HG03280 (cell line): Measurements from ENCODE around the gene TTC17.
"Not testable (repeated sequence)": the region's sequence is repeated elsewhere in the genome, so short reads cannot be mapped to it uniquely, and the experiment has no call there.

Experiments used
- ATAC-seq: cut with Tn5 transposase; IDR thresholded peaks from one replicate; pipeline ENCODE4 v1.9.1; 2021; ENCODE audit warnings: mild to moderate bottlenecking, moderate library complexity; ENCODE audit not compliant: unreplicated experiment

TTC17 gene

DNA sequence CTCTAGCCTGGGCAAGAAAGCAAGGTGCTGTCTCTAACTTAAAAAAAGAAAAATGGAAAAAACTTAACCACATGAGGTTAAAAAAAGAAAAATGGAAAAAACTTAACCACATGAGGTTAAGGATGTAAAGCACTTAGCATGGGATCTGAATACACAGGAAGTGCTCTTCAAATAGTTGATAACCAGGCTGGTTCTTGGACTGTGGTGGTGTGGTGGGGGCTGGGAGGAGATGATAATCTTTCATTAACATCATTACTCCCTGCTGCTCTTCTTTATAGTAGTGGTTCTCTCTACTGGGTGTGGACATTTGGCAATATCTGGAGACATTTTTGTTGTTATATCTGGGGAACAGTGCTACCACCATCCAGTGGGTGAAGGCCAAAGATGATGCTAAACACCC is 88.4 kb downstream of the TTC17 start:
- ATAC-seq = no peak

DNA sequence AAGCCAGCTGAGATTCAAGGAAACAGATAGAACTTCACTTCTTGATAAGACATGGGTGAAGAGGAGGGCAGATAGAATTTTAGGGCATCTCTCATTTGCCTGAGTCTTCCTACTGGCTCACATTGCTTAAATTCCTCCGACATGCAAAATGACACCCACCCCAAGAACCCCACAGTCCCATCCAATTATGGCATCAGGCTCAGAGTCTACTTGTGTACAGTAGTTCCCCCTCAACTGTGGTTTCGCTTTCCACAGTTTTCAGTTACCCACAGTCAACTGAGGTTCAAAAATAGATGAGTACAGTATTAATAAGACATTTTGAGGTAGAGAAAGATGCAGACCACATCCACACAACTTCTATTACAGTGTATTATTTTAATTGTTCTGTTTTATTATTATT is 99.8 kb downstream of the TTC17 start:
- no peak for ATAC-seq

DNA sequence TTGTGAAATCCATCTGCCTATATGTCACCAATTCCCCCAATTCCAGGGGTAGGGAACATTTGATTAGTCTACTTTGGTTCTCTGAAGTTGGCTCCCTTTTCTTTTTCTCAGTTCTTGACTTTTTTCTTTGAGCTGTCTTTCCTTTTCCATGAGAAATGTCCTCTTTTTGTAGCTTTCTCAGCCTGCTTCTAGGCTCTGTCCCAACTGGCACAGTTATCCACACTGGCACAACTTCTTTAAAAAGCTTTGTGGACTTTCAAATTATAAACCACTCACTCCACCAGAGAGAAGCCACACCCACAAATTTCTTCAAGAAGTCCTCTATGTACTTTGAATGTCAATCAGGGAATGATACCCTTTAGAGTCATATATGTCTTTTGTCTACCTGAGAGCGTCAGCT is 100.5 kb downstream of the TTC17 start:
- no peak for ATAC-seq

DNA sequence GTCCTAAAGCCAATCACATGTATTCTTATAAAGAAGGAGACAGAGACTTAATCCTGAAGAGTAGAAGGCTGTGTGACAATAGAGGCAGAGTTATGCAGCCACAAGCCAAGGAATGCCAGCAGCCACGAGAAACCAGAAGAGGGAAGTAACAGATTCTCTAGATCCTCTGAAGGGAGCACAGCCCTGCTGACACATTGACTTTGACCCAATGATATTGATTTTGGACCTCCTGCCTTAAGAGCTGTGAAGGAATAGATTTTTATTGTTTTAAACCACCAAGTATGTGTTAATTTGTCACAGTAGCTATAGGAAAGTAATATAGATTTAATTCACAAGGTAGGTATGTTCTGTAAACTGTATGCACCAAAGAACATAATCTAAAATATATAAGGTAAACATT is 103.6 kb downstream of the TTC17 start:
- ATAC-seq = no peak

DNA sequence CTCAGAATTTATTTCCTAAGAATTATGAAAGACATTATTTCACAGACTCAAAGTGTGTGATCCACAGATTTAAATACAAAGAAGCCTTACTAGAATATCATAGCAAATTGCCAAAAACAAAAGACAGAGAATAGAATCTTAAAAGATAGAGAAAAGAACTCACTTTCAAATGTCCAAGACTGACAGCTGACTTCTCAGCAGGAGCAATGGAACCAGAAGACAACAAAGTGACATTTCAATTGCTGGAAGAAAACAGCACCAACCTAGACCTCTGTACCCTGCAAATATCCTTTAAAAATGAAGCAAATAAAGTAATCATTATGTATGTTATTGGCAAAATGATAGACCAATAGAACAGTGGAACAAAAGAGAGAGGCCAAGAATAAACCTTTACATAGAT is 109.2 kb downstream of the TTC17 start:
- ATAC-seq = no peak

DNA sequence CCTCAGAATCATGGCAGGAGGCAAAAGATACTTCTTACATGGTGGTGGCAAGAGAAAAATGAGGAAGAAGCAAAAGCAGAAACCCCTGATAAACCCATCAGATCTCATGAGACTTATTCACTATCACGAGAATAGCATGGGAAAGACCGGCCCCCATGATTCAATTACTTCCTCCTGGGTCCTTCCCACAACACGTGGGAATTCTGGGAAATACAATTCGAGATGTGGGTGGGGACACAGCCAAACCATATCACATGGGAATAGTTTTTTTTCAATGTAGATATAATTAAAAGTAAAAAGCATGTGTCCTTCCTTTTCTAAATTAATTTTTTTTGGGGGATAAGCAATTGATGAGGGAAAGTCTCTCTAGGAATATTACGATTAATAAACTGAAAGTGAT is 118.8 kb downstream of the TTC17 start:
- ATAC-seq = not testable (repeated sequence)

DNA sequence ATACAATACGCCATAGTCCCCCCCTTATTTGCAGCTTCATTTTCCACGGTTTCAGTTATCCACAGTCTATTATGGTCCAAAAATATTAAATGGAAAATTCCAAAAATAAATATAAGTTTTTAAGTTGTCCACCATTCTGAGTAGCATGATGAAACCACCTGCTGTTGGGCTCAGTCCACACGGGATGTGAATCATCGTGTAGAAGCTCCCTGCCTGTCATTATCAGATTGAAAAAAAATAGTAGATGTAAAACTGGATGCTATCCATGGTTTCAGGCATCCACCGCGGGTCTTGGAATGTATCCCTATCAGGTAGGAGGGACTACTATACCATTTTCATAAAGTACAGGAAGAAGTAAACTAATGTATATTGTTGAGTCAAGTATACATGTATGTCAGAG is 127.4 kb downstream of the TTC17 start:
- no peak for ATAC-seq

DNA sequence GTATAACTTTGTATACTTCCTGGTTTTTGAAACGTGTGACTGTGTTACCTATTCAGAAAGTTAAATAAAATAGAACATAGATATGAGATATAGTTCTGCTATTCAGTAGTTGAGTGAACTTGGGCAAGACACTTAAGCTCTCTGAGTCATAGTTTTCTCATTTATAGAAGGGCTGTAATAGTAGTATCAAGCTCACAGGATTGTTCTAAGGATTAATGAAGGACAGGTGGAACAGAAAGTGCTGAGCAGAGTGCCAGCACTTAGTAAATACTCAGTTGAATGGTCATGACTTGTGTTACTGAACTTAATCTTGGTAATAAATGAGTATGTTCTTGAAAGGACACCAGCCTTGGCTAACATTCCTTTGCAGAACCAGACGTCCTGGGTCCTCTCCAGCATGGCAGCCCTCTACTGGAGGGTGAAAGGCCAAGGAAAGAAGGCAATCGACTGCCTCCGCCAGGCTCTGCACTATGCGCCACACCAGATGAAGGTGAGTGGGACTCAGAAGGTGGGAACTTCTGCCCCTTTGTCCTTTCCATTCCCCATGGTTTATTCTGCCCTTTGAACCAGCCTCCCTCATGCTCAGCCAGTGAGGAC is 131.2 kb downstream of the TTC17 start:
- ATAC-seq = no peak

DNA sequence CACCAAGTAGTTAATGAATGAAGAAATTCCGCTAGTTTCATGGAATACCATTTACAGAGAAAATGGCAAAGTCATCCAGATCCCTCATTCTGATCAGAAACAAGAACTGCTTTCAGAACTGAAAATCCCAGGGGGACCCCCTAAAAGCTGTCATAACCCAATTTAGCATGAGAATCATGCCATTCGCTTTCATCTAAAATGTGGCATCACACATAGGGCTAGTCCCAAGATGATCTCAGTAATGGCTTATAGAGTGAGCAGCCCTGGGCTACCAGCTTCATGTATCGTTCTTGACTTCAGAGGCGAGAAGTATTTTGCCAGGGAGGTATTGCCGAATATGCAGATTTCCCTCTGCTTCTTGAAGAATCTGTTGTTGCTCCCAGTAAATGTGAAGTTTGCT is 134.0 kb downstream of the TTC17 start:
- no peak for ATAC-seq

DNA sequence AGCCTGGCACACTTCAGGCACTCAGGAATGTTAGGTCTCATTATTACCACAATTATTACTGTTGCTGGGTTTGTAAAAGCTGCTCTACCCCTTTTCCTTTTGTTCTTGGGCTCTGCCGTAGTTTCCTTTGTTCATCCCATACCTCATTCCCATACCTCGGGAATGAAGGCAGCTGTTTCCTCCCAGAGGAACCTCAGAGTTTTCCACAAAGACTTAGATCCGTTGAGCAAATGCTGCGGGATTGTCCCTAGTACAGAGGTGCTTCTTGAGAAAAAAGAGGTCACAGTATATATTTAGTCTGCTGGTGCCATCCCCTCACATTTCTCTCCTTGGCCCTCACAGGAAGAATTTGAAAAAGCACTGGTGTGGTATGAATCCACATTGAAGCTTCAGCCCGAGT is 134.7 kb downstream of the TTC17 start:
- no peak for ATAC-seq

DNA sequence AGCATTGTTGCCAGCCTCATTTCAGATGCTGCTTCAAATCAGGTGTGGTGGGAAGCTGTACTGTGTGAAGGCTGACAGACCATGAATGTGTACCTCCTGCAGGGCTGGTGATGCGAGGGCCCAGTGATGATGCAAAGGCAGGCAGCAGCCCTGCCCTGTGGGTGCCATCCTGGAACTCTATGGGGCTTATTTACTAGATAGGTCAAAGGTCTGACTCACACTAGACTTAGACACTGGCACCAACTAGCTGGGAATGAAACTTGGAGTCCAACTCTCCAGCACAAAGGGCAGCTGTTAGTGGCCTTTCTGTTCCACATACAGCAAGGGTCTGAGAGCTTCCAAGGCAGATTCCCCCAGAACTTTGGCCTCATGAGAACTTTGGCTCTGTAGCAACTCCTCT is 138.4 kb downstream of the TTC17 start:
- ATAC-seq = no peak

DNA sequence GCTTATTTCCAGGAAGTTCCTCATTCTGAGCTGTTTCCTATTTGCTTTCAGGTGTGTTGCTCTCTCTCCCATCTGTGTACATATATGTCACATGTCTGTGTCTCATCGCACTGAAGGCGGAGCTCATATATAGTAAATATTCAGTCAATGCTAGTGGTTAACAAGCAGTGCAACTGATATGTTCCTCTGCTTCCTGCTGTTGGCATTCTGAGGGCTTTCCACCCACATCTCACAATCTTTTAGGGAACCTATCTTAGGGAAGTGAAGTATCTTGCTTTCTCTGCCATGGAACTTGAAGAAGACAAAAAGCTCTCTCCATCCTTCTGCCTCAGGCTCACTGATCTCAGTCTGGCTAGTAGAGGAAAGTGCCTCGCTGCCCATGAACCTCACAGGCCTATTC is 139.8 kb downstream of the TTC17 start:
- ATAC-seq = no peak

DNA sequence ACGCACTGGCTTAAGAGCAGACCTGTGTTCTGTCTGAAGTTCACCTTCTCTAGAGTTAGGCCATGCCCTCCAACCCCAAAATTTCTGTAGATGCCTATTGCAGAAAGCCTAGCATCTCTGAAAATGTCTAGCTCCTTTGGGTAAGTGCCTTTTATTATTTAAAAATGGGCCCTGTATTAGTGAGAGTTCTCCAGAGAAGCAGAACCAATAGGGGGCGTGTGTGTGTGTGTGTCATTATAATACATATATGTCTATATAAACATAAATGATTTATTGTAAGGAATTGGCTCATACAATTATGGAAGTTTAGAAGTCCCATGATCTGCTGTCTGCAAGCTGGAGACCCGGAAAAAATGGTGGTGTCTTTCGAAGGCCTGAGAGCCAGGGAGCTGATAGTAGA is 144.7 kb downstream of the TTC17 start:
- ATAC-seq = no peak

DNA sequence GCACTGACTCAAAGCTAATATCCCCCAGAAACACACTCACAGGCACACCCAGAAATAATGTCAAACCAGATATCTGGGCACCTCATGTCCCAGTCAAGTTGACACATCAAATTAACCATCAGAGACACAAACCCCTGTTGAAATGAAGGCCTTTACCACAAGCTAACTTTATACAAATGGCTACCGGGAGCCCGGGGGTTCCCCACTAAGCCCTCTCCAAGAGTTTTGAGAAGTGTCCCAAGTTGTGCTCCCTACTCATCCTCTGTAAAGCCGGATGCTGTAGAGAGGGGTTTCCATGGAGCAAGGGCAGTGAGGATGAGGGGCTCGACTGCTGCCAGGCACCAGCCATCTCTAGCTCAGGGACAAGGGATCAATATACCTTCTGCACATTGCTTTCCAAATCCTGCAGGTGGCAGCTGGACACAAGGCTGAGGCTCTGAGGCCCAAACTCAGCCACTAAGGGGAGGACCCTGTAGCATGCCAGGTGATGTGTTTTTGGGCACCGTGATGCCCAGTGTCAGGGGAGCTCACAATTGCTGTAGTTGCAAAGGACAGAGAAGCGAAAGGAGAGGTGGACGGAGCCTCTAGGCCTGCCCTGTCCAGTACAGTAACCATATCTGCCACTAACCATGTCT is 145.7 kb downstream of the TTC17 start:
- no peak for ATAC-seq

DNA sequence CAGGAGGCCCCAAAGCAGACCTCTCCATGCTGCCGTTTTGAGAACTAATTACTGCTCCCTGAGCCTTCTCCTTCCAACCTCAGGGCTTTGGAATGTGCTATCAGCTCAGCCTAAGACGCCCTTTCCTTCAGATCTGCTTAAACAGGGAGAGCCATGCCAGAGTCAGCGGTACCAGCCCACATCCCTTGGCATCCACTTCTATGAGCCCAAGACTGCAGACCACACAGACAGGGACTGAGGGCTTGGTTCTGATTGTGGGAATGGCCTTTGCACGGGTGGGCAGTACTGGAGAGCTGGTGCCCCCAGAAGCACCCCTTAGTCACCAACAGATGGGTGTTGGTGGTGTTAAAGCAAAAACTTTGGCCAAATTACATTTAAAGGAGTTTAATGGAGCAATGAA is 146.5 kb downstream of the TTC17 start:
- no peak for ATAC-seq

DNA sequence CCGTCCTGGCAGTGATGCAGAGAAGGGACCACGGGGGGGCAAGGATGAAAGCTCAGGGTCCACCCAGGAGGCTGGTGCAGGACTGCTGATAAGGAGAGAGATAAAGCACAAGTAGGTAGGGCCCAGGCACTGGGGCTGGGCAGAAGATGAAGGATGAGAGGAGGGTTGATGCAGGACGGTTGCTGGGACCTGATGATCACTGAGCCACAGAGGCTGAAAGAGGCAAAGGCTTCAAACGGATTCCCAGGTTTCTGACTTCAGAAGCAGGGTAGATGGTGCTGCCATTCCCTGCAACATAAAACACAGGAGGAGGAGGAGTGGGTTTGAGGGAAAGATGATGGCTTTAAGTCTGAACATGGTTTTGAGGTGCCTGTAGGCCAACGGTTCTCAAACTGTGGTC is 148.5 kb downstream of the TTC17 start:
- no peak for ATAC-seq

DNA sequence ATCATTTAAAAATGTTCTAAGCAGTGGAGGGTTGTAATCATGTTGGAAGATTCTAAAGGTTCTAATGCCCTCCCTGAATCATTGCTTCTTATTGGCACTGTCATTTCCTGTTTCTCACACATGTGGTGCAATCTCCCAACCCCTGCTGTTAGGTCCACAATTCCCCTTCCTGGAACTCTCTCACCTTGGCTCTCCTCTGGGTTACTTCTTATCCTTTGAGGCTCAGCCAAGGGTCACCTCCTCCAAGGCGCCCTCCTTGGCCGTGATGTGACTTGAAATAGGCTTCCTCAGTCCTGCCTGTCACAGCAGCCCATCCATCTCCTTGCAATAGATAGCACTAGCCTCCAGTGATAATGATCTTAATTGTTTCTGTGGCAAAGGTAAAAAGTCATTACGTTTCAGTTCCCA is 149.8 kb downstream of the TTC17 start:
- no peak for ATAC-seq

DNA sequence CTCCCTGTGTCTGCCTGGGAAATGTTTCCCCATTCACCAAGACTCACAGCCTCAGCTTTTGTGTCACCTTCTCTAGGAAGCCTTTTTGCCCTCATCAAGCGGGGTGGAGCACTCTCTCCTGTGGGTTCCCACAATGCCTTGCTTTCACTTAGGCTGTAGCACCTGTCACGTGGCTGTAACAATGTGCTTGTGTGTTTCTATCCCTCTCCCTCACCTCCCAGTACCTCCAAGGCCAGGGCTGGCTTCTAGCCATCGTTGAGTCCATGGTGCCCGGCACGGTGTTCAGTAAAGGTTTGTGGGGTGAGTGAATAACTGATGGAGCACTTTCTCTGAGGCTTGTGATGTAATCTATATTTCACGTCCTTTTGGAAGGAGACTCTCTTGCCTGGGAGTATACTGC is 153.2 kb downstream of the TTC17 start:
- ATAC-seq = no peak

DNA sequence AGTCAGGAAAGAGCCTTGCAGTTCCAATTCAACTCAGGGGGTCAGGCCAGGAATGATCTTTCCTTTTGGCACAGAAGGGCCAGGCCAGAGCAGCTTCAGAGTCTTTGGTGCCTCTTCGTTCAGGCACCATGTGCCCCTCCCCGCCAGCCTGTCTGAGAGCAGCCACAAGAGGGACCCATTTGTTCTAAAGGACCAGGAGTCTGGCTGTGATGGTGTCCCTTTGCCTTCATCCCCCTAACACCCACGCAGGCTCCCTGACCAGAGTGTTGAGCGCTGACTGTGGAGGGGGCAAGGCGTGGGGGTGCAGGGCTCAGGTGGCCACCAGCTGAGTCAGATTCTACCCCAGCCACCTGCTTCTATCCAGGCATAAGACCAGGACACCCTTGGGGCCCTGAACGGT is 156.4 kb downstream of the TTC17 start:
- no peak for ATAC-seq

DNA sequence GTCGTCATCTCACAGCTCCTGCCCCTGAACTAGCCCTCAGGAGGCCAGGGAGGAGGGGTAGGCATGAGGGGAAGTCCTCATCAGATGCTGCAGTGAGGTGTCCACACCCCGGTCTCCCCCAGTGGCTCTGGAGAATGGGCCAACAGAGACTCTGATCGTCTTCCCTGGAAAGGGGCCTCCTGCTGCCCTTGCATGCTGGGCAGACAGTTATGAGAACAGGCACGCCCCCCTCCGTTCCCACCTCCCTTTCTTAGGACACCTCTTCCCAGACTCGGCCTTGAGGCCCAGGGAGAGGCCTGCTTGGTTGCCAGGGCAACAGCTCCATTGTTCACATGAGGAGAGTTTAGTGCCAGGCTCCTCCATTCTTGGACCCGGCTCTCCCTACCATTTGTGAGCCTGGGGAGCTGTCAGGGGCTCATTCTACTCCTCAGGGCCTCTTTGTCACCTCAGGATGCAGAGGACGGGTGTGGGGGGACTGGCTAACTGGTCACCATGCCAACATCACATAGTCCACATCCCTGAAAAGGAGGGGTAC is 157.7 kb downstream of the TTC17 start:
- ATAC-seq = no peak

DNA sequence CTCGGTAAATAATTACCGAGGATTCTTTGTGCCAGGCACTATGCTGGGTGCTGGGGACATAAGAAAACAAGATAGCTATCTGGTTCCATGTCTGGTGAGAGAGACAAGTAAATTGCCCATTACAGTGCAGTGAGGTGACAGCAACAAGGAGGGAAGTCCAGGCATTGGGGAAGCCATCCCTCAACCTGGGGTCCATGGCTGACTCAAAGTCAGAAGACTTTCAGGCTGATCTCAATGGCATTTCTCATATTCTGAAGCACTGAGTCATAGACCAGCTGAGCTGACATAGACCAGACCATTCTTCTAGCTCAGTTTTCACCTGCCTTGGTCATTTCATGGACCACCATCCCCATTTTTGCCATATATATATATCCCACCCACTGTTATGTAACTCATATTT is 158.8 kb downstream of the TTC17 start:
- ATAC-seq = no peak

DNA sequence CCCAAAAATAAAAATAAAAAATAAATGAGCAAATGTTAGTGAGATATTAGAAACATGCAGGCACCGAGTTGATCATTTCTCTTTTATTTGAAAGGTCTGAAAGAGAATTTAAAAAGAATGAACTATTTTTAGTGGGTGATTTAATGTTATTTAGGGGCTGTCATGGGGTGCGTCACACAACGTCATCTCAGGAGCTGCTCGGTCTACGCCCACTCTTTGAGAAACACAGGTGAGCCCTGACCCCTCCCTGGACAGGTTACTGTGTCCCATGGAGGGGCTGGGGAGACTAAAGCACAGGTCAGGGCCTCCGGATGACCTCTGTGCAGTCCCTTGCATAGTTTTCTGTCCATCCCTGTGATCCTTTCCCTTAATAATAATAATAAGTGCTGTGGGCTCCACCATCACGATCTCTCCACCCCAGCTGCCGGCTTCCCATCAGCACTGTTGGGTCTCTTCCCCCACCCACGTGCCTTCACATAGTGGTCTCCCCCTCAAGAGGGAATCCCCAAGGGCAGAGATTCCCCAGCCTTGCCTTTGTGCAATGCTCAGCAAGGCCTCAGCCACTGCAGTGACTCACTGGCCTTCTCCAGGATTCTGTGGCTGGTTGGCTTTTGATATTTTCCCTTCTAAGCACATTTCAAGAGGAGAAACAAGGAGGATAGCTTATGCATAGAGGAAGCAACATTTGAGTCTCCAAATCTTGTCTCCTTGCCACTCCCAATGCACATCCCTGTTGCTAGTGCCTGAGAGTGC is 159.9 kb downstream of the TTC17 start:
- no peak for ATAC-seq
